Measurements from ENCODE around the gene TRMU. TPM values are rescaled to one million over a fixed set of nuclear protein-coding genes. Genes with fewer than 3 reads are reported as not detected.

The TRMU gene
- total and polyA plus RNA-seq, 2 of the 4 experiments (the other 2 are of a cell fraction), result 19.0 to 36.4 TPM

DNA sequence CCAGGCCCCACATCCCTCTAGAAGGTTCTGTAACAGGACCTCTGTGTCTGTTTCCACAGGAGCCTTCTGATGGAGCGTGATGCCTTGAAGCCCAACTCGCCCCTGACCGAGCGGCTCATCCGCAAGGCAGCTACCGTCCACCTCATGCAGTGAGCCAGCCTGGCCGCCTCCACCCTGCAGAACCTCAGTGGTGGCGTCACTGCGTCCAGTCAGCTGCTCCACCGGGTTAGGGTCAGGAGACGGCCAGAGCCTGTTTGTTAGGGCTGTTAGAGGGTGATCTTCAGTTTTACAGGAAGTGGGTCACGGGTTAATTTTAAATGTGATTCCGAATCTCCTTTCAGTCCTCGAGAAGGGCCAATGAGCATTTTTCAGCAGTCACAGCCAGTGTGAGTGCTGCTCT, 42.8 kb upstream of the TRMU start:
- no peak overlapping the region for H2BK20ac ChIP-seq (ENCODE audit: low read depth, low read length)
- no peak overlapping the region for H3K23ac ChIP-seq (ENCODE audit: low read depth, low read length)
- H3K4ac ChIP-seq (ENCODE audit: low read depth, low read length), result no peak overlapping the region
- no peaks in the 10 kb centered on the region for H3K27me3 ChIP-seq (ENCODE audit: control insufficient read depth, insufficient read depth, low read length)
- H4K8ac ChIP-seq (ENCODE audit: low read depth in 2 of 2, low read length in 2 of 2), result no peak overlapping the region
- H2BK120ac ChIP-seq (ENCODE audit: low read depth, low read length), result no peak overlapping the region
- no peak overlapping the region for H3K4me2 ChIP-seq (ENCODE audit: low read depth, low read length)
- no peak overlapping the region for H3K27ac ChIP-seq (ENCODE audit: insufficient read depth, low read length)
- H2BK15ac ChIP-seq (ENCODE audit: low read depth, low read length), result no peak overlapping the region
- no peak overlapping the region for H4K5ac ChIP-seq (ENCODE audit: low read depth, low read length)
- POLR2A ChIA-PET (ENCODE audit: unreplicated experiment), result no interaction called here
- intact Hi-C loops (cut with micrococcal nuclease), result no loop called here
- H3K18ac ChIP-seq (ENCODE audit: low read depth, low read length), result no peak overlapping the region
- BruUV-seq (replicated peaks), result no TSS peak
- H3K4me3 ChIP-seq (ENCODE audit: insufficient read depth, low read depth, low read length), result no peak overlapping the region
- peaks cover 43% of the 10 kb centered on the region for H3K36me3 ChIP-seq (ENCODE audit: control insufficient read depth, insufficient read depth, low read length)
- no peak overlapping the region for H3K56ac ChIP-seq (ENCODE audit: extremely low read depth, insufficient read depth, low read length)
- no peak overlapping the region for H3K9ac ChIP-seq (ENCODE audit: low read depth, low read length)
- H2AFZ ChIP-seq (replicated peaks; ENCODE audit: low read length, poor library complexity), result no peak overlapping the region
- H2BK5ac ChIP-seq (ENCODE audit: low read depth, low read length, poor library complexity, severe bottlenecking), result no peak overlapping the region
- 96% methylated on average over 5 of the region's 14 CpGs; no CpG with 5 or more reads in 1 of the 2 experiments for WGBS, 2 experiments (ENCODE audit: extremely low coverage in 2 of 2, insufficient read length in 1 of 2)
- in situ Hi-C loops (cut with MboI; ENCODE audit: low sequenced_read_pairs), result no loop called here
- H3K9me1 ChIP-seq (ENCODE audit: insufficient read depth, low read length), result peaks cover 20% of the 10 kb centered on the region
- no peaks in the 10 kb centered on the region for H3K9me3 ChIP-seq (ENCODE audit: control insufficient read depth, insufficient read depth, low read length)
- H4K91ac ChIP-seq (ENCODE audit: insufficient read depth, low read depth, low read length), result no peak overlapping the region
- no peak overlapping the region for H2AK5ac ChIP-seq (ENCODE audit: low read depth, low read length)
- no peaks in the 10 kb centered on the region for H4K20me1 ChIP-seq (ENCODE audit: insufficient read depth, low read length)
- peaks cover 0 to 18% of the 10 kb centered on the region in 2 experiments; a peak in 2 of 4 replicates for H3K79me1 ChIP-seq (ENCODE audit: low read depth in 1 of 2, low read length in 2 of 2)
- ATAC-seq (ENCODE audit: low read depth) (no peak), DNase-seq (no peak)
- TF ChIP-seq POLR2A (IDR thresholded peaks at IDR 0.05; ENCODE audit: low read depth, low read length) (no peak), MAFK (IDR thresholded peaks at IDR 0.05; ENCODE audit: low read depth, low read length) (no peak), BHLHE40 (IDR thresholded peaks at IDR 0.05; ENCODE audit: low read depth, low read length) (no peak), RCOR1 (IDR thresholded peaks at IDR 0.05; ENCODE audit: insufficient replicate concordance, low read length) (no peak), FOS (IDR thresholded peaks at IDR 0.05; ENCODE audit: low read depth, low read length) (no peak), MAZ (IDR thresholded peaks at IDR 0.05; ENCODE audit: borderline replicate concordance, low read depth, low read length) (no peak), CEBPB (IDR thresholded peaks at IDR 0.05; ENCODE audit: low read depth, low read length) (no peak), CHD1 (IDR thresholded peaks at IDR 0.05; ENCODE audit: low read depth, low read length) (no peak), RFX5 (IDR thresholded peaks at IDR 0.05; ENCODE audit: low read depth, low read length) (no peak), MXI1 (IDR thresholded peaks at IDR 0.05; ENCODE audit: borderline replicate concordance, low read depth, low read length) (no peak), RAD21 (IDR thresholded peaks at IDR 0.05; ENCODE audit: low read length) (no peak), NFE2L2 (IDR thresholded peaks at IDR 0.05; ENCODE audit: low read depth, low read length) (no peak)
- TF ChIP-seq, protein P1, sequence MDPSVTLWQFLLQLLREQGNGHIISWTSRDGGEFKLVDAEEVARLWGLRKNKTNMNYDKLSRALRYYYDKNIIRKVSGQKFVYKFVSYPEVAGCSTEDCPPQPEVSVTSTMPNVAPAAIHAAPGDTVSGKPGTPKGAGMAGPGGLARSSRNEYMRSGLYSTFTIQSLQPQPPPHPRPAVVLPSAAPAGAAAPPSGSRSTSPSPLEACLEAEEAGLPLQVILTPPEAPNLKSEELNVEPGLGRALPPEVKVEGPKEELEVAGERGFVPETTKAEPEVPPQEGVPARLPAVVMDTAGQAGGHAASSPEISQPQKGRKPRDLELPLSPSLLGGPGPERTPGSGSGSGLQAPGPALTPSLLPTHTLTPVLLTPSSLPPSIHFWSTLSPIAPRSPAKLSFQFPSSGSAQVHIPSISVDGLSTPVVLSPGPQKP (IDR thresholded peaks at IDR 0.05; ENCODE audit: borderline replicate concordance, low read depth, low read length), result no peak
- TF ChIP-seq, protein P2, sequence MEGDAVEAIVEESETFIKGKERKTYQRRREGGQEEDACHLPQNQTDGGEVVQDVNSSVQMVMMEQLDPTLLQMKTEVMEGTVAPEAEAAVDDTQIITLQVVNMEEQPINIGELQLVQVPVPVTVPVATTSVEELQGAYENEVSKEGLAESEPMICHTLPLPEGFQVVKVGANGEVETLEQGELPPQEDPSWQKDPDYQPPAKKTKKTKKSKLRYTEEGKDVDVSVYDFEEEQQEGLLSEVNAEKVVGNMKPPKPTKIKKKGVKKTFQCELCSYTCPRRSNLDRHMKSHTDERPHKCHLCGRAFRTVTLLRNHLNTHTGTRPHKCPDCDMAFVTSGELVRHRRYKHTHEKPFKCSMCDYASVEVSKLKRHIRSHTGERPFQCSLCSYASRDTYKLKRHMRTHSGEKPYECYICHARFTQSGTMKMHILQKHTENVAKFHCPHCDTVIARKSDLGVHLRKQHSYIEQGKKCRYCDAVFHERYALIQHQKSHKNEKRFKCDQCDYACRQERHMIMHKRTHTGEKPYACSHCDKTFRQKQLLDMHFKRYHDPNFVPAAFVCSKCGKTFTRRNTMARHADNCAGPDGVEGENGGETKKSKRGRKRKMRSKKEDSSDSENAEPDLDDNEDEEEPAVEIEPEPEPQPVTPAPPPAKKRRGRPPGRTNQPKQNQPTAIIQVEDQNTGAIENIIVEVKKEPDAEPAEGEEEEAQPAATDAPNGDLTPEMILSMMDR (conservative IDR thresholded peaks at IDR 0.05; ENCODE audit: low read depth, low read length), result no peak
- TF ChIP-seq, protein P3, sequence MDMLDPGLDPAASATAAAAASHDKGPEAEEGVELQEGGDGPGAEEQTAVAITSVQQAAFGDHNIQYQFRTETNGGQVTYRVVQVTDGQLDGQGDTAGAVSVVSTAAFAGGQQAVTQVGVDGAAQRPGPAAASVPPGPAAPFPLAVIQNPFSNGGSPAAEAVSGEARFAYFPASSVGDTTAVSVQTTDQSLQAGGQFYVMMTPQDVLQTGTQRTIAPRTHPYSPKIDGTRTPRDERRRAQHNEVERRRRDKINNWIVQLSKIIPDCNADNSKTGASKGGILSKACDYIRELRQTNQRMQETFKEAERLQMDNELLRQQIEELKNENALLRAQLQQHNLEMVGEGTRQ (IDR thresholded peaks at IDR 0.05; ENCODE audit: low read depth, low read length), result no peak
- peaks cover 11% of the 10 kb centered on the region for H3K4me1 ChIP-seq (ENCODE audit: control insufficient read depth, insufficient read depth, low read length)
- H2AK9ac ChIP-seq (replicated peaks; ENCODE audit: low read depth, low read length, poor library complexity), result peak overlapping the region; percentile 73
- CTCF ChIA-PET, result no interaction called here
- no peak overlapping the region for H3K14ac ChIP-seq (replicated peaks; ENCODE audit: low read depth, low read length)
- dilution Hi-C loops (cut with HindIII; ENCODE audit: low sequenced_read_pairs, unreplicated experiment), result no loop called here
